Limb (tissue), 2 donors: ENCODE data around the gene AOPEP.
A peak's percentile ranks its signal among the peaks of the same experiment; 100 is the strongest.

Experiments
- DNase-seq, 2 donors: peaks; one replicate each; pipeline ENCODE4 v3.0.0-alpha.2; 2016; ENCODE audit errors: extremely low spot score in 2 of 2

Gene AOPEP

DNA sequence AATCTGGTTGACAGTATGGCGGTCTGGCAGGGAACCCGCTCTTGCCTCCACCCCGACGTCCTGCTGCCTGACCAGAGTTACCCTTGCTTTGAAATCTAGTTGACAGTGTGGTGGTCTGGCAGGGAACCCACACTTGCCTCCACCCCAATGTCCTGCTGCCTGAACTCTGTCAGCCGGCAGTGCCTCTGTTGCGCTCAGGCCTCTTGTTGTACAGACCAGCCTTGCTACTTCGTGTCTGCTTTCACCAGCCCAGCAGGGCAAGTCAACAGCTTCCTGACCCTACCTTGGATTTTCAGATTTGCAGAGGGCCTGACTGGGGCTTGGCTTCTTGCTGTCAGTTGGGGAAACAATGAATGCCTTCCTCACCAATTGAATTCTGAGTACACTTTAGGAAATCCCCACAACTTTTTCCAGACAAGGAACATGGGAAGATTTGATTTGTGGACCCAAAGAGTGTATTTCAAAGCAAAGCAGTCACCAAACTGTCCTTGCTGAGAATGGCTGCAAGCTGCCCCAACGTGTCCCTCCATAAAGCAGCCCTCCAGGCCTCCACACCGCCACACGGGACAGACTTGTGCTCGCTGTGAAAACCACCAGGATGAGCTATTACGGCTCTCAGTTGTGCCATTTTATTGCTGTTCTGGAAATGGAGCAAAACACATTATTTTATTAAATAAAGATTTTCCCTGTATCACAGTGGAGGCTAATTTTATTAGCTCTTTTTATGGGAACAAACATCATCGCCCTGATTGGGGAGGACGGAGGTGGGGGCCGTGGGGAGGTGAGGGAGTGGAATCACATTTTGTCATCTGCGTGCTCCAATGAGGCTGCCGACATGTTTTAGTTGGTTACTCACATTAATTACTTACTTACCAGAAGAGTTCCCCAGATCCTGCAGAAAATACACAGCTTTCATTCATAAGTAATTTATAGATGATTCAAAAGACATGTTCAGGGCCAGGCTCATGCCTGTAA, 189.3 kb downstream of the AOPEP start:
- DNase-seq, result peak in 1 of 2 donors; percentile 26

GRCh38 chr9:94916956-94917355, 190.5 kb downstream of the AOPEP start:
- DNase-seq, result peak in 1 of 2 donors; percentile 52

GRCh38 chr9:94918038-94918753, 191.7 kb downstream of the AOPEP start:
- DNase-seq, result no peak

- DNase-seq, result no peak
Observed at GRCh38 chr9:94919376-94920098, 193.0 kb downstream of the AOPEP start.

GRCh38 chr9:94920420-94921091, 194.1 kb downstream of the AOPEP start:
- peak in 1 of 2 donors; percentile 40 for DNase-seq

- peak in 1 of 2 donors; percentile 51 for DNase-seq
Observed at GRCh38 chr9:94921092-94921471, 194.6 kb downstream of the AOPEP start.

- DNase-seq, result no peak
Observed at GRCh38 chr9:94921656-94922055, 195.2 kb downstream of the AOPEP start.

DNA sequence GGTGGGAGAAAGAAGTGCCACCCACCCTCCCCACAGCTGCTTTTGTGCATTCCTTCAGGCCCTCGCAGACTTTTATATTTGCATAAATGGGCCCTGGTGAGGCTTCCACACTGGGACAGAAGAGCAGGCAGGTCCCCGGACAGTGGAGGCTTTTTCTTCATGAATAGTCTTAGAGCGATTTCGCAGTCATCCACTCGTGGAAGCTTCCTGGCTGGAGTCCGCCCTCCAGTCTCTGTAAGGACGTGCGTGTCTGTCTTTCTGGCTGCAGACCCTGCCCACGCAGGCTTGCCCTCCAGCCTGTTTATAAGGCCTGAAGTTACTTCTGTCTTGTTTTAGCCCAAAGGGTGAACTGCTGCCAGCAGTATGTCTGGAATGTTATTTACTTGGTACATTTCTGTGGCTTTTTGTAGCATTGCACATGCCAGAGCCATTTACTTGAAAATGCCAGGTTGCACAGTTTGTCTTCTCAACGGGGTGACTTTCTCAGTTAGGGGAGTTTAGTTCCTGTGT, 195.7 kb downstream of the AOPEP start:
- peak in 1 of 2 donors; percentile 50 for DNase-seq

- no peak for DNase-seq
Observed at GRCh38 chr9:94922691-94923107, 196.2 kb downstream of the AOPEP start.

GRCh38 chr9:94923326-94924089, 197.0 kb downstream of the AOPEP start:
- DNase-seq, result no peak

GRCh38 chr9:94925751-94926430, 199.4 kb downstream of the AOPEP start:
- DNase-seq, result no peak

- DNase-seq, result no peak
Observed at GRCh38 chr9:94926431-94926800, 199.9 kb downstream of the AOPEP start.

DNA sequence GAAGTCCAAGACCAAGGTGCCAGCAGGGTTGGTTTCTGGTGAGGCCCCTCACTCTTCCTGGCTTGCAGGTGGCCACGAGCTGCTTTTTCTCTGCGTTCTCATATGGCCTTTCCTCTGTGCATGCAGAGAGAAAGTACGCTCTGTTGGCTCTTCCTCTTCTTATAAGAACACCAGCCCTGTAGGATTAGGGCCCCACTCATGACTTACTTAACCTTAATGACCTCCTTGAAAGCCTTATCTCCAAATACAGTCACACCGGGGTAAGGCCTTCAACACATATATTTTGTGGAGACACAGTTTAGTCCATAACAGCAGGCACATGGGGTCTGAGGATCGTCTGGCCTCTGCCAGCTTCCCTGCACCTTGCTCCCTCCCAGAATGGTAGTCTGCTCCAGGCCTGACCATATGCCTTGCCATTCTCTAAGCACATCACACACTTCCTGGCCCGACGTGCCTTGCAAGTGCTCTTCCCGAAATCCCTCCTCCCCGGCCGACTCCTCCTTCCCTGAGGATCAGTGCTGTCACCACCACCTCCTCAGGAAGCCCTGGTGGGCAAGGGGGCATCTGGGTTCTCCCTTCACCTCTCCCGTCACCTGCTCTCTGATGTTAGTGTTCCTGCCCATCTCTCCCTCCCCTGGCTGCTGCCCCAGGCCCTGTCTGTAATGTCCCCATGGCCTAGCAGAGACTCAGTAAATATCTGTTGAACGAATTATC, 200.7 kb downstream of the AOPEP start:
- DNase-seq, result no peak

DNA sequence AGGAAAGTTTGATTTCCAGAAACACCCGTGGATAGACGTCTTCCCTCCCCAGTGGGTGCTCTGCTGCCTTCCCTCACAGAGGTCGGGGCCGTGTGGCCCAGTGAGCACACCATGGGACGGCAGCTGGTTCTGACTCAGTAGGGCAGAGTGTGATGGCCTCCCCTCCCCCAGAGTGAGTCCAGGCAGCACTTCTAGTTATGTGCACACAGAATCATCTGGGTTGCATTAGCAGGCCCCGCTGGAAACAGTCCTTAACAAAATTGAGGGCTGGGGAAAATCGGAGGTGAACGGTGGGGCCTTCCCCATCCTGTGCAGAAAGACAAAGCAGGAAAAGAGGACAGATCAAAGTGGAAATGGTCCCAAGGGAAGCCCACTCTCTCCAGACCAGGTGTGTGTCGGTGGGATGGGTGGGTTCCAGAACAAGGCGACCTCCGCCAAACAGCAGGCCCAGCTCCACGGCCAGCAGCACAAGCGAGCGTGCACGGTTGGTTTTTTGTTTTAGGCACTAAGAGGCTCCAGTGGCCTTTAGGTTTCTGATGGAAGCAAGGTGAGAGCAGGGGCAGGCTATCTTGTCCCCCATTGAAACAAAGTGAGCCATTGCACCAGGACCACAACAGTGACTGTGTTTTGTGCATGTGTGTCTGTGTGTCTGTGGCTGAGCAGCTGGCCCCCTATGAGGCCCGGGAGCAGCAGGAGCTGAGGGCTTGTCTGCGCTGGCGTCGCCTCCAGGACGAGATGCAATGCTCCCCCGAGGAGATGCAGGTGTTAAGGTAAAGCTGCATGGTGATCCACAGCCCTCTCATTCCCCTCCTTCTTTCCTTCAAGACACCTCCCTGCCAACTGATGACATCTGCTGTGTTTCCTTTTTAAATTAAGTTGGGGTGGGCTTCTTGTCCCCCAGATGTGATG, 201.5 kb downstream of the AOPEP start:
- peak in 1 of 2 donors; percentile 40 for DNase-seq

DNA sequence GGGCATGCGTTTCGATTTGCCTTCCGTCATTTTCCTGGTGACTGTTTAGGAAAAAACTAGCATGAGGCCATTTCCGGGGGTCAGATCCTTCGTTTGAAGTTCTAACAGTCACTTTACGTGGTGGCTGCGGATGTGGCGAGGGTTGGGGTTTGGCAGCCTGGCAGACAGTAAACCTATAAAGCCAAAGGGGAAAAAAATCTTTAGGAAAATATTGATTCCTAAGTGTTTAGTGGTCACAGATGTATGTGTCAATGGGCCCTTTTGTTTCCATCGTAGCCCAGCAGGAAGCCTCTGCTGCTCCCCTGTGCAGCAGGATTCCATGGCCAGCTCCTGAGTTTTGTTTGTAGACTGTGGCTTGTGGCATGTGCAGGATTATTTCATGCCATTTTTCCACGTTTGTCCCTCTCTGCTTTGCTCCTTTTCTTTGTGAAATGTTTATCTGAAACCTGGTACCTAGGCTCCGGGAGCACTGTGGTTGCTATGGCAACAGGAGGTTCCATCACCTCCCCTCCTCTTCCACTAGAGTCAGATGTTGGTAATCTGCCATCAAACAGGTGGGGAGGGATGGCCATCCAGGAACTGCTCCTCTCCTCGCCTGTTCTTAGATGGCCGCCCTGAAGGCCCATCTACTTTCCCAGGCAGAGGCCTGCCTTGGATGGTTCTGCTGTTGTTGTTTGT, 202.3 kb downstream of the AOPEP start:
- peak in 1 of 2 donors; percentile 41 for DNase-seq

GRCh38 chr9:94929369-94929756, 202.9 kb downstream of the AOPEP start:
- DNase-seq, result no peak

DNA sequence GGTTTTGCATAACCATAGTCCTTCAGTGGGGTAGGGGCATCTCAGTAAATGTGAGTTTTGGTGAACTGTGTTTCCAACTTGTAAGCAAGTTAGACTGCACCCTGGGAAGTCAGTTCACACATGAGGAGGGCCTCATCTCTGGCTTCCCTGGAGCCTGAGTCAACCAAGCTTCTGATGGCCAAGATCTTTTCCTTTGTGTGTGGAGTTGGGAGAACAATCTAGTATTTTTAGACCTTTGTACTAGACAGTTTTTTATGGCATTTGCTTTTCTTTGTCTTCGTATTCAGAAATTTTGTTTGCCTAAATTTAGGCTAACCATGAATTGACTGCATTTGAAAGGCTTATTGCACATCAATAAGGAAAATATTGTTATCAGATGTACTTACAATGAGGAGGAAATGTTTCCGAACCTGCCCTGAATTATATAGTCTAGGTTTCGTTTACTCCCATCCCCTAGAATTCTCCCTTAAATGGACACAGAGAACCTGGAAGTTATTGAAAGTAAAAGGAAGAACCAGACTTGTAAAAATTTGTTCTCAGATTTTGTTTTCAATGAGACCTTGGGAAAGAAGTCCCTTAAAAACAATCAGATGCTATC, 204.6 kb downstream of the AOPEP start:
- no peak for DNase-seq
